ENCODE data around the gene TNS3. TPM values are rescaled to one million over a fixed set of nuclear protein-coding genes. Genes with fewer than 3 reads are reported as not detected.

Gene TNS3
- total and polyA plus RNA-seq, 2 donors (not counting 3 experiments of a cell fraction or from before 2014, with no cell fraction given) = 10.4 to 45.1 TPM

DNA sequence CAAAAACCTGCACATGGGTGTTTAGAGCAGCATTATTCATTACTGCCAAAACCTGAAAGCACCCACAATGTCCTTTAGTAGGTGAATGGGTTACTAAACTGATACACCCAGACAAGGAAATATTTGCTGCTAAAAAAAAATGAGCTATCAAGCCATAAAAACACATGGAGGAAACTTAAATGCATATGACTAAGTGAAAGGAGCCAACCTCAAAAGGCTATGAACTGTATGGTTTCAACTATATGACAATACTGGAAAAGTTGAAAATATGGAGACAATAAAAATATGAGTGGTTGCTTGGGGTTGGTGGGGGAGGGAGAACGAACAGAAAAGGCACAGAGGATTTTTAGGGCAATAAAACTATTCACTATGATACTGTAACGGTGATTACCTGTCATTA is 291.0 kb downstream of the TNS3 start:
- Histone ChIP-seq H3K4me2 (ENCODE audit: insufficient read depth, low read length) (no peak overlapping the region), H3K4me3 (replicated peaks in 1 of 3; ENCODE audit: insufficient read depth in 1 of 3, low read depth in 1 of 3, low read length in 3 of 3) (no peak overlapping the region), H3K9me1 (replicated peaks; ENCODE audit: control insufficient read depth, extremely low read depth, insufficient read depth, low read length) (no peaks in the 10 kb centered on the region), H3K27ac (ENCODE audit: insufficient read depth, low read depth, low read length) (peak overlapping the region; percentile 90), H3K4me1 (ENCODE audit: control insufficient read depth, extremely low read depth, insufficient read depth, low read length) (peaks cover 20% of the 10 kb centered on the region), H3K9ac (replicated peaks; ENCODE audit: extremely low read depth, insufficient read depth, low read length) (no peak overlapping the region), H2AFZ (ENCODE audit: low read depth, low read length) (no peak overlapping the region), H3K27me3 (ENCODE audit: control insufficient read depth in 2 of 2, insufficient read depth in 2 of 2, low read length in 2 of 2) (no peaks in the 10 kb centered on the region), H3K79me2 (ENCODE audit: control insufficient read depth, insufficient read depth, low read length) (no peaks in the 10 kb centered on the region), H3K36me3 (ENCODE audit: control insufficient read depth in 2 of 2, extremely low read depth in 1 of 2, insufficient read depth in 2 of 2, low read length in 2 of 2) (peaks cover 0 to 4% of the 10 kb centered on the region in 2 experiments), H3K9me3 (replicated peaks; ENCODE audit: control insufficient read depth, insufficient read depth, low read length) (no peaks in the 10 kb centered on the region), H4K20me1 (replicated peaks; ENCODE audit: control insufficient read depth, extremely low read depth, insufficient read depth, low read length) (no peaks in the 10 kb centered on the region)
- TF ChIP-seq POLR2A (IDR thresholded peaks at IDR 0.05; ENCODE audit: low read depth, low read length) (no peak), FOS (IDR thresholded peaks at IDR 0.05; ENCODE audit: borderline replicate concordance, insufficient read depth, low read length) (no peak), POLR2AphosphoS5 (IDR thresholded peaks at IDR 0.05; ENCODE audit: insufficient read depth, low read depth, low read length) (no peak), JUN (IDR thresholded peaks at IDR 0.05; ENCODE audit: borderline replicate concordance, insufficient read depth, insufficient read length, low read depth) (no peak), MYC (IDR thresholded peaks at IDR 0.05; ENCODE audit: low read depth, low read length) (no peak), GATA2 (IDR thresholded peaks at IDR 0.05; ENCODE audit: insufficient read depth, insufficient read length, low read depth, low read length) (no peak), EZH2 (IDR thresholded peaks at IDR 0.05; ENCODE audit: borderline replicate concordance, low read depth, low read length, severe bottlenecking) (no peak)
- TF ChIP-seq, protein P1, sequence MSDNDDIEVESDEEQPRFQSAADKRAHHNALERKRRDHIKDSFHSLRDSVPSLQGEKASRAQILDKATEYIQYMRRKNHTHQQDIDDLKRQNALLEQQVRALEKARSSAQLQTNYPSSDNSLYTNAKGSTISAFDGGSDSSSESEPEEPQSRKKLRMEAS (IDR thresholded peaks at IDR 0.05; ENCODE audit: insufficient read depth, insufficient read length) = no peak
- TF ChIP-seq, protein P2, sequence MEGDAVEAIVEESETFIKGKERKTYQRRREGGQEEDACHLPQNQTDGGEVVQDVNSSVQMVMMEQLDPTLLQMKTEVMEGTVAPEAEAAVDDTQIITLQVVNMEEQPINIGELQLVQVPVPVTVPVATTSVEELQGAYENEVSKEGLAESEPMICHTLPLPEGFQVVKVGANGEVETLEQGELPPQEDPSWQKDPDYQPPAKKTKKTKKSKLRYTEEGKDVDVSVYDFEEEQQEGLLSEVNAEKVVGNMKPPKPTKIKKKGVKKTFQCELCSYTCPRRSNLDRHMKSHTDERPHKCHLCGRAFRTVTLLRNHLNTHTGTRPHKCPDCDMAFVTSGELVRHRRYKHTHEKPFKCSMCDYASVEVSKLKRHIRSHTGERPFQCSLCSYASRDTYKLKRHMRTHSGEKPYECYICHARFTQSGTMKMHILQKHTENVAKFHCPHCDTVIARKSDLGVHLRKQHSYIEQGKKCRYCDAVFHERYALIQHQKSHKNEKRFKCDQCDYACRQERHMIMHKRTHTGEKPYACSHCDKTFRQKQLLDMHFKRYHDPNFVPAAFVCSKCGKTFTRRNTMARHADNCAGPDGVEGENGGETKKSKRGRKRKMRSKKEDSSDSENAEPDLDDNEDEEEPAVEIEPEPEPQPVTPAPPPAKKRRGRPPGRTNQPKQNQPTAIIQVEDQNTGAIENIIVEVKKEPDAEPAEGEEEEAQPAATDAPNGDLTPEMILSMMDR (IDR thresholded peaks at IDR 0.05; ENCODE audit: extremely low read depth in 1 of 2, insufficient read depth in 1 of 2, low read depth in 1 of 2, low read length in 2 of 2) = no peak
- intact Hi-C loops (cut with micrococcal nuclease) (no loop called here), dilution Hi-C loops (cut with MboI; ENCODE audit: extremely low pct_ligation_motif_present, low sequenced_read_pairs) (no loop called here)
- ChIA-PET CTCF (interaction anchor here (4.2 kb wide), 1 partner anchor 25 kb away, joined by 25 read pairs; no protein-coding TSS in a partner anchor), POLR2A (no interaction called here)
- no peak for FAIRE-seq
- no peak for DNase-seq (ENCODE audit: low read depth, low spot score)
- BruUV-seq (replicated peaks) = no TSS peak

Measured in endothelial cell of umbilical vein (primary cell).